Panc1 (cell line): ENCODE data around the gene GRID2. TPM values are rescaled to one million over a fixed set of nuclear protein-coding genes. Genes with fewer than 3 reads are reported as not detected.

Source experiments
- ATAC-seq: fragments of 200-7000 bp; cut with Tn5 transposase; 2 replicates; pipeline ENCODE4 v1.9.1; 2020; ENCODE audit warnings: mild to moderate bottlenecking, moderate library complexity
- BruUV-seq: library from RNA; stranded (reverse); fragments of 400-500 nt; replicated peaks from 2 replicates; lab custom pipeline; 2021; lab: Mats Ljungman, UMichigan
- CTCF ChIA-PET: fragments of 300-600 bp; sonication (Branson Sonifier 250); formaldehyde crosslinking; loops from one replicate; lab custom pipeline; 2022; ENCODE audit warnings: antibody characterized with exemption; lab: Charles Lee
- POLR2A ChIA-PET: fragments of 300-600 bp; sonication (Branson Sonifier 250); formaldehyde crosslinking; loops from one replicate; lab custom pipeline; 2022; ENCODE audit warnings: antibody characterized with exemption; lab: Charles Lee
- DNase-seq: peaks from one replicate; pipeline ENCODE4 v3.0.0-alpha.2; 2010; ENCODE audit warnings: low read depth, low spot score
- H3K27ac ChIP-seq: 2 replicates; pipeline ENCODE4 v1.5.1; 2011; ENCODE audit warnings: mild to moderate bottlenecking, low read length, inconsistent platforms
- H3K27me3 ChIP-seq: fragments of 200-500 bp; sonication (Bioruptor generic); 2 replicates; pipeline ENCODE4 v1.6.0; 2014; ENCODE audit warnings: low read length, inconsistent platforms; ENCODE audit not compliant: control insufficient read depth, insufficient read depth
- H3K36me3 ChIP-seq: fragments of 200-500 bp; sonication (Bioruptor generic); 2 replicates; pipeline ENCODE4 v1.5.1; 2014; ENCODE audit warnings: inconsistent platforms, mild to moderate bottlenecking, low read length, moderate library complexity; ENCODE audit not compliant: control insufficient read depth, insufficient read depth
- H3K4me1 ChIP-seq: 2 replicates; pipeline ENCODE4 v1.5.1; 2011; ENCODE audit warnings: inconsistent platforms, mild to moderate bottlenecking, low read length, moderate library complexity; ENCODE audit not compliant: control insufficient read depth, insufficient read depth
- H3K4me3 ChIP-seq, 2 experiments: 2 replicates each; pipeline ENCODE4 v1.5.1; 2011 to 2012; ENCODE audit warnings: low read depth in 2 of 2, low read length in 2 of 2, mild to moderate bottlenecking in 2 of 2, inconsistent platforms in 1 of 2, moderate library complexity in 1 of 2
- H3K9me3 ChIP-seq: fragments of 200-500 bp; sonication (Bioruptor generic); 2 replicates; pipeline ENCODE4 v1.5.1; 2014; ENCODE audit warnings: low read depth, mild to moderate bottlenecking, inconsistent platforms, low read length, moderate library complexity; ENCODE audit not compliant: control insufficient read depth, insufficient read depth
- CTCF ChIP-seq: fragments of 450-650 bp; IDR thresholded peaks from 2 replicates; pipeline ENCODE4 v1.5.1; 2017; ENCODE audit warnings: mild to moderate bottlenecking
- POLR2AphosphoS5 ChIP-seq: IDR thresholded peaks from 2 replicates; pipeline ENCODE4 v1.6.1; 2012; ENCODE audit warnings: mild to moderate bottlenecking, low read depth, low read length, moderate library complexity
- SIN3A ChIP-seq: IDR thresholded peaks from 2 replicates; pipeline ENCODE4 v1.6.1; 2012; ENCODE audit warnings: low read depth, mild to moderate bottlenecking, low read length, moderate library complexity, borderline replicate concordance; ENCODE audit not compliant: insufficient read depth
- TCF7L2 ChIP-seq: IDR thresholded peaks from 2 replicates; pipeline ENCODE4 v1.6.1; 2011; ENCODE audit warnings: mild to moderate bottlenecking, low read depth, low read length, inconsistent platforms
- in situ Hi-C: cut with HindIII; loops from 2 replicates; pipeline ENCODE4 v1.10.0; 2016; ENCODE audit warnings: low sequenced_read_pairs, low pct_unique_long_range_greater_than_20kb
- intact Hi-C: fragments of 100-400 bp; cut with micrococcal nuclease; formaldehyde crosslinking; loops from one replicate; pipeline ENCODE4 v1.10.0; 2022; ENCODE audit not compliant: unreplicated experiment
- total RNA-seq: library from RNA; stranded (reverse); gene quantifications from one replicate; pipeline ENCODE4 v1.2.1, GENCODE V29; 2021; ENCODE audit not compliant: unreplicated experiment
- TF ChIP-seq, protein P1 (sequence below), 2 experiments: IDR thresholded peaks; 2 replicates each; pipeline ENCODE4 v1.6.1; 2011 to 2012; ENCODE audit warnings: low read depth in 2 of 2, control low read depth in 1 of 2, low read length in 1 of 2, mild to moderate bottlenecking in 1 of 2, moderate library complexity in 1 of 2; ENCODE audit not compliant: insufficient read depth in 1 of 2

The GRID2 gene
- total RNA-seq, 1 experiment from 2014 or later = 0.08 TPM

GRCh38 chr4:93693141-93693540 lies 1389.4 kb downstream of the GRID2 start:
- intact Hi-C loops = no loop called here
- ChIA-PET POLR2A (no interaction called here), CTCF (no interaction called here)
- Histone ChIP-seq H3K27ac (no peak overlapping the region), H3K4me1 (no peaks in the 10 kb centered on the region), H3K4me3 (no peak overlapping the region), H3K27me3 (no peaks in the 10 kb centered on the region), H3K36me3 (no peaks in the 10 kb centered on the region), H3K9me3 (no peaks in the 10 kb centered on the region)
- BruUV-seq = no TSS peak
- no peak for ATAC-seq
- TF ChIP-seq, protein P1, sequence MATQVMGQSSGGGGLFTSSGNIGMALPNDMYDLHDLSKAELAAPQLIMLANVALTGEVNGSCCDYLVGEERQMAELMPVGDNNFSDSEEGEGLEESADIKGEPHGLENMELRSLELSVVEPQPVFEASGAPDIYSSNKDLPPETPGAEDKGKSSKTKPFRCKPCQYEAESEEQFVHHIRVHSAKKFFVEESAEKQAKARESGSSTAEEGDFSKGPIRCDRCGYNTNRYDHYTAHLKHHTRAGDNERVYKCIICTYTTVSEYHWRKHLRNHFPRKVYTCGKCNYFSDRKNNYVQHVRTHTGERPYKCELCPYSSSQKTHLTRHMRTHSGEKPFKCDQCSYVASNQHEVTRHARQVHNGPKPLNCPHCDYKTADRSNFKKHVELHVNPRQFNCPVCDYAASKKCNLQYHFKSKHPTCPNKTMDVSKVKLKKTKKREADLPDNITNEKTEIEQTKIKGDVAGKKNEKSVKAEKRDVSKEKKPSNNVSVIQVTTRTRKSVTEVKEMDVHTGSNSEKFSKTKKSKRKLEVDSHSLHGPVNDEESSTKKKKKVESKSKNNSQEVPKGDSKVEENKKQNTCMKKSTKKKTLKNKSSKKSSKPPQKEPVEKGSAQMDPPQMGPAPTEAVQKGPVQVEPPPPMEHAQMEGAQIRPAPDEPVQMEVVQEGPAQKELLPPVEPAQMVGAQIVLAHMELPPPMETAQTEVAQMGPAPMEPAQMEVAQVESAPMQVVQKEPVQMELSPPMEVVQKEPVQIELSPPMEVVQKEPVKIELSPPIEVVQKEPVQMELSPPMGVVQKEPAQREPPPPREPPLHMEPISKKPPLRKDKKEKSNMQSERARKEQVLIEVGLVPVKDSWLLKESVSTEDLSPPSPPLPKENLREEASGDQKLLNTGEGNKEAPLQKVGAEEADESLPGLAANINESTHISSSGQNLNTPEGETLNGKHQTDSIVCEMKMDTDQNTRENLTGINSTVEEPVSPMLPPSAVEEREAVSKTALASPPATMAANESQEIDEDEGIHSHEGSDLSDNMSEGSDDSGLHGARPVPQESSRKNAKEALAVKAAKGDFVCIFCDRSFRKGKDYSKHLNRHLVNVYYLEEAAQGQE (IDR thresholded peaks at IDR 0.05; ENCODE audit: insufficient read depth in 1 of 2, low read depth in 2 of 2, low read length in 1 of 2) = no peak
- TF ChIP-seq CTCF = no peak
- TF ChIP-seq TCF7L2 = no peak
- TF ChIP-seq POLR2AphosphoS5 = no peak
- TF ChIP-seq SIN3A = no peak
- in situ Hi-C loops = no loop called here
- DNase-seq = no peak

GRCh38 chr4:93698686-93699085 lies 1394.9 kb downstream of the GRID2 start:
- intact Hi-C loops = no loop called here
- Histone ChIP-seq H3K36me3 (no peaks in the 10 kb centered on the region), H3K9me3 (no peaks in the 10 kb centered on the region), H3K27ac (no peak overlapping the region), H3K4me1 (no peaks in the 10 kb centered on the region), H3K27me3 (no peaks in the 10 kb centered on the region), H3K4me3 (no peak overlapping the region)
- CTCF ChIA-PET = no interaction called here
- in situ Hi-C loops = no loop called here
- ATAC-seq (no peak), DNase-seq (no peak)
- POLR2A ChIA-PET = no interaction called here
- TF ChIP-seq CTCF = no peak
- TF ChIP-seq, protein P1 (IDR thresholded peaks at IDR 0.05; ENCODE audit: insufficient read depth in 1 of 2, low read depth in 2 of 2, low read length in 1 of 2) = no peak
- no peak for TF ChIP-seq TCF7L2
- TF ChIP-seq SIN3A = no peak
- TF ChIP-seq POLR2AphosphoS5 = no peak
- BruUV-seq = no TSS peak
